Upper lobe of left lung (tissue), 6 donors: ENCODE results near the gene FCRL1. TPM values are rescaled to one million over a fixed set of nuclear protein-coding genes. Genes with fewer than 3 reads are reported as not detected.

Experiments used
- ATAC-seq, 2 donors: fragments of 200-7000 bp; cut with Tn5 transposase; one replicate each; pipeline ENCODE4 v1.9.1; 2022; ENCODE audit warnings: mild to moderate bottlenecking in 2 of 2, moderate library complexity in 2 of 2; ENCODE audit not compliant: low FRiP score in 2 of 2
- DNase-seq, 2 donors: peaks; one replicate each; pipeline ENCODE4 v3.0.0-alpha.2; 2019 to 2020
- H3K27ac ChIP-seq, 4 donors: fragments of 200-600 bp; sonication (generic); one replicate each; pipeline ENCODE4 v1.5.1; 2016 to 2019
- H3K27me3 ChIP-seq, 4 donors: fragments of 200-600 bp; sonication (generic); one replicate each; pipeline ENCODE4 v1.5.1; 2017 to 2019
- H3K36me3 ChIP-seq, 4 donors: fragments of 200-600 bp; sonication (generic); one replicate each; pipeline ENCODE4 v1.5.1; 2016 to 2019
- H3K4me1 ChIP-seq, 4 donors: fragments of 200-600 bp; sonication (generic); one replicate each; pipeline ENCODE4 v1.5.1; 2018 to 2019
- H3K4me3 ChIP-seq, 4 donors: fragments of 200-600 bp; sonication (generic); one replicate each; pipeline ENCODE4 v1.5.1; 2017 to 2019; ENCODE audit warnings: mild to moderate bottlenecking in 2 of 4, moderate library complexity in 1 of 4
- H3K9me3 ChIP-seq, 4 donors: fragments of 200-600 bp; sonication (generic); one replicate each; pipeline ENCODE4 v1.5.1; 2018 to 2019
- CTCF ChIP-seq, 6 experiments: fragments of 450-650 bp in 4 of 6; fragments of 200-600 bp in 2 of 6; sonication (generic) in 2 of 6; IDR thresholded peaks; one replicate each; pipeline ENCODE4 v1.5.1; 2016 to 2019; ENCODE audit warnings: antibody characterized with exemption in 6 of 6
- EP300 ChIP-seq, 4 donors: sonication (generic); formaldehyde crosslinking; IDR thresholded peaks; one replicate each; pipeline ENCODE4 v1.5.1; 2017; ENCODE audit warnings: antibody characterized with exemption in 4 of 4, control low read depth in 2 of 4
- POLR2A ChIP-seq, 4 donors: fragments of 450-650 bp; IDR thresholded peaks; one replicate each; pipeline ENCODE4 v1.5.1; 2016 to 2017; ENCODE audit warnings: antibody characterized with exemption in 4 of 4, mild to moderate bottlenecking in 2 of 4
- POLR2AphosphoS5 ChIP-seq, 2 donors: sonication (generic); formaldehyde crosslinking; IDR thresholded peaks; one replicate each; pipeline ENCODE4 v1.5.1; 2017; ENCODE audit warnings: antibody characterized with exemption in 2 of 2
- WGBS, 2 donors: methylation state at CpG; one replicate each; pipeline ENCODE4 v1.1.5; 2017 to 2018; 5-methylcytosine and 5-hydroxymethylcytosine counted together
- total RNA-seq, 6 donors: library from RNA; depleted of rRNA in 4 of 6; stranded (reverse); fragments of >200 nt in 4 of 6; gene quantifications; one replicate each; pipeline versions ENCODE4 v1.1.0 to v1.2.1, GENCODE V29; 2016 to 2021
- donor health status: DM: no; HTN: no; CAD: no; lungs with moderate emphysema.
- donor health status: DM: no; HTN: yes; CAD: no; lungs with severe emphysema.

FCRL1 gene
- total RNA-seq, 6 donors from 2014 or later: 1.2 to 18.9 (median 3.6) TPM

GRCh38 chr1:157770442-157771043 is 49.4 kb downstream of the FCRL1 start:
- Histone ChIP-seq H3K4me1 (peaks cover 0 to 3% (median 0%) of the 10 kb centered on the region in 4 donors), H3K4me3 (no peak overlapping the region), H3K9me3 (no peaks in the 10 kb centered on the region), H3K36me3 (no peaks in the 10 kb centered on the region), H3K27ac (no peak overlapping the region), H3K27me3 (no peaks in the 10 kb centered on the region)
- TF ChIP-seq POLR2A (IDR thresholded peaks at IDR 0.05): no peak
- TF ChIP-seq CTCF (IDR thresholded peaks at IDR 0.05): no peak
- no peak for TF ChIP-seq POLR2AphosphoS5 (IDR thresholded peaks at IDR 0.05)
- no peak for TF ChIP-seq EP300 (IDR thresholded peaks at IDR 0.05)
- 54 to 63% methylated on average over 9 of the region's 9 CpGs for WGBS, 2 donors
- no peak for DNase-seq
- no peak for ATAC-seq

- Histone ChIP-seq H3K9me3 (no peaks in the 10 kb centered on the region), H3K4me3 (no peak overlapping the region), H3K27ac (no peak overlapping the region), H3K36me3 (no peaks in the 10 kb centered on the region), H3K27me3 (no peaks in the 10 kb centered on the region), H3K4me1 (no peaks in the 10 kb centered on the region)
- TF ChIP-seq CTCF (IDR thresholded peaks at IDR 0.05): no peak
- ATAC-seq (peak in 1 of 2 donors; percentile 19), DNase-seq (no peak)
Measured at GRCh38 chr1:157766792-157767191, 53.1 kb downstream of the FCRL1 start.

GRCh38 chr1:157758018-157758417 is 61.9 kb downstream of the FCRL1 start:
- Histone ChIP-seq H3K27me3 (no peaks in the 10 kb centered on the region), H3K4me3 (no peak overlapping the region), H3K27ac (no peak overlapping the region), H3K36me3 (no peaks in the 10 kb centered on the region), H3K4me1 (no peaks in the 10 kb centered on the region), H3K9me3 (no peaks in the 10 kb centered on the region)
- DNase-seq (no peak), ATAC-seq (no peak)
- 90 to 91% methylated on average over 4 of the region's 4 CpGs for WGBS, 2 donors
- TF ChIP-seq CTCF (IDR thresholded peaks at IDR 0.05) (no peak), POLR2AphosphoS5 (IDR thresholded peaks at IDR 0.05) (no peak), POLR2A (IDR thresholded peaks at IDR 0.05) (no peak), EP300 (IDR thresholded peaks at IDR 0.05) (no peak)

- 63 to 75% methylated on average over 1 of the region's 1 CpG for WGBS, 2 donors
- H3K4me1 ChIP-seq: no peaks in the 10 kb centered on the region
- no peak overlapping the region for H3K27ac ChIP-seq
- DNase-seq (no peak), ATAC-seq (no peak)
- no peak for TF ChIP-seq POLR2AphosphoS5 (IDR thresholded peaks at IDR 0.05)
- no peak for TF ChIP-seq CTCF (IDR thresholded peaks at IDR 0.05)
- TF ChIP-seq EP300 (IDR thresholded peaks at IDR 0.05): no peak
- no peak for TF ChIP-seq POLR2A (IDR thresholded peaks at IDR 0.05)
- no peaks in the 10 kb centered on the region for H3K36me3 ChIP-seq
- H3K27me3 ChIP-seq: no peaks in the 10 kb centered on the region
- H3K9me3 ChIP-seq: no peaks in the 10 kb centered on the region
- H3K4me3 ChIP-seq: no peak overlapping the region
Measured at GRCh38 chr1:157753611-157754010, 66.3 kb downstream of the FCRL1 start.

GRCh38 chr1:157751283-157751682 is 68.6 kb downstream of the FCRL1 start:
- Histone ChIP-seq H3K4me1 (no peaks in the 10 kb centered on the region), H3K9me3 (no peaks in the 10 kb centered on the region), H3K27me3 (no peaks in the 10 kb centered on the region), H3K4me3 (no peak overlapping the region), H3K36me3 (no peaks in the 10 kb centered on the region), H3K27ac (no peak overlapping the region)
- DNase-seq (no peak), ATAC-seq (no peak)
- WGBS, 2 donors: 48 to 57% methylated on average over 3 of the region's 3 CpGs
- TF ChIP-seq POLR2A (IDR thresholded peaks at IDR 0.05) (no peak), POLR2AphosphoS5 (IDR thresholded peaks at IDR 0.05) (no peak), EP300 (IDR thresholded peaks at IDR 0.05) (no peak), CTCF (IDR thresholded peaks at IDR 0.05) (no peak)
